H9 (cell line): ENCODE data around the gene RTN4R. TPM values are rescaled to one million over a fixed set of nuclear protein-coding genes. Genes with fewer than 3 reads are reported as not detected.

Source experiments
- DNase-seq: peaks from one replicate; pipeline ENCODE4 v3.0.0-alpha.2; 2017
- H2AFZ ChIP-seq: one replicate; pipeline ENCODE4 v1.6.1; 2013; ENCODE audit warnings: mild to moderate bottlenecking, low read length, control low read depth, moderate library complexity
- H2AK5ac ChIP-seq: 2 replicates; pipeline ENCODE4 v1.6.1; 2013; ENCODE audit warnings: low read length, control low read depth, mixed read lengths; ENCODE audit not compliant: insufficient read length
- H2BK120ac ChIP-seq: one replicate; pipeline ENCODE4 v1.6.1; 2013; ENCODE audit warnings: low read depth, mild to moderate bottlenecking, low read length, control low read depth, inconsistent platforms; ENCODE audit not compliant: poor library complexity, severe bottlenecking
- H2BK12ac ChIP-seq: 2 replicates; pipeline ENCODE4 v1.6.1; 2013; ENCODE audit warnings: low read length, control low read depth, mixed read lengths, low read depth; ENCODE audit not compliant: insufficient read length
- H2BK15ac ChIP-seq: 2 replicates; pipeline ENCODE4 v1.6.1; 2013; ENCODE audit warnings: low read depth, low read length, control low read depth
- H2BK20ac ChIP-seq: one replicate; pipeline ENCODE4 v1.6.1; 2013; ENCODE audit warnings: low read depth, mild to moderate bottlenecking, low read length, control low read depth, inconsistent platforms; ENCODE audit not compliant: poor library complexity, severe bottlenecking
- H2BK5ac ChIP-seq: 2 replicates; pipeline ENCODE4 v1.6.1; 2013; ENCODE audit warnings: low read length, control low read depth, mixed read lengths; ENCODE audit not compliant: insufficient read length
- H3K14ac ChIP-seq: 2 replicates; pipeline ENCODE4 v1.6.1; 2013; ENCODE audit warnings: low read length, control low read depth; ENCODE audit not compliant: insufficient read depth
- H3K18ac ChIP-seq: 2 replicates; pipeline ENCODE4 v1.6.1; 2013; ENCODE audit warnings: low read depth, mild to moderate bottlenecking, mixed read lengths, low read length, control low read depth; ENCODE audit not compliant: insufficient read length
- H3K23ac ChIP-seq: 2 replicates; pipeline ENCODE4 v1.6.1; 2013; ENCODE audit warnings: low read length, control low read depth, mixed read lengths, low read depth; ENCODE audit not compliant: insufficient read length
- H3K23me2 ChIP-seq: 2 replicates; pipeline ENCODE4 v1.6.1; 2013; ENCODE audit warnings: low read depth, mild to moderate bottlenecking, mixed read lengths, low read length, control low read depth; ENCODE audit not compliant: insufficient read length, poor library complexity, severe bottlenecking
- H3K27ac ChIP-seq: 2 replicates; pipeline ENCODE4 v1.5.1; 2013; ENCODE audit warnings: low read length, control low read depth, mixed read lengths, low read depth; ENCODE audit not compliant: insufficient read length
- H3K27me3 ChIP-seq: 2 replicates; pipeline ENCODE4 v1.6.1; 2013; ENCODE audit warnings: low read length, control low read depth, inconsistent platforms; ENCODE audit not compliant: insufficient read depth
- H3K4ac ChIP-seq: 2 replicates; pipeline ENCODE4 v1.6.1; 2013; ENCODE audit warnings: low read depth, mild to moderate bottlenecking, control low read depth, inconsistent platforms, low read length, moderate library complexity
- H3K4me1 ChIP-seq: 2 replicates; pipeline ENCODE4 v1.6.1; 2013; ENCODE audit warnings: low read length, control low read depth, inconsistent platforms; ENCODE audit not compliant: insufficient read depth
- H3K4me2 ChIP-seq: 2 replicates; pipeline ENCODE4 v1.6.1; 2013; ENCODE audit warnings: low read length, control low read depth, mixed read lengths; ENCODE audit not compliant: insufficient read length, insufficient read depth
- H3K56ac ChIP-seq: 2 replicates; pipeline ENCODE4 v1.6.1; 2013; ENCODE audit warnings: low read depth, mild to moderate bottlenecking, mixed read lengths, low read length, control low read depth; ENCODE audit not compliant: insufficient read length
- H3K79me1 ChIP-seq: 2 replicates; pipeline ENCODE4 v1.6.1; 2013; ENCODE audit warnings: low read depth, mild to moderate bottlenecking, moderate library complexity, low read length, control low read depth, inconsistent platforms; ENCODE audit not compliant: insufficient read depth, poor library complexity, severe bottlenecking
- H3K79me2 ChIP-seq: 2 replicates; pipeline ENCODE4 v1.6.1; 2013; ENCODE audit warnings: low read length, control low read depth, inconsistent platforms; ENCODE audit not compliant: insufficient read depth
- H3K9ac ChIP-seq: 2 replicates; pipeline ENCODE4 v1.6.1; 2013; ENCODE audit warnings: low read length, control low read depth, mixed read lengths; ENCODE audit not compliant: insufficient read length; ENCODE audit errors: extremely low read depth
- H3K9me3 ChIP-seq: one replicate; pipeline ENCODE4 v1.6.1; 2013; ENCODE audit warnings: low read depth, low read length, inconsistent platforms; ENCODE audit not compliant: control insufficient read depth
- H3T11ph ChIP-seq: one replicate; pipeline ENCODE4 v1.6.1; 2013; ENCODE audit warnings: mild to moderate bottlenecking, low read length, control low read depth, inconsistent platforms
- H4K20me1 ChIP-seq: one replicate; pipeline ENCODE4 v1.6.1; 2013; ENCODE audit not compliant: control insufficient read depth, insufficient read length, insufficient read depth
- H4K5ac ChIP-seq: 2 replicates; pipeline ENCODE4 v1.6.1; 2013; ENCODE audit warnings: low read depth, mild to moderate bottlenecking, mixed read lengths, low read length, control low read depth; ENCODE audit not compliant: insufficient read length
- H4K8ac ChIP-seq: replicated peaks from 2 replicates; pipeline ENCODE4 v1.6.1; 2013; ENCODE audit warnings: low read length, control low read depth, mixed read lengths, low read depth; ENCODE audit not compliant: insufficient read length
- H4K91ac ChIP-seq: 2 replicates; pipeline ENCODE4 v1.6.1; 2013; ENCODE audit warnings: low read depth, mild to moderate bottlenecking, moderate library complexity, mixed read lengths, low read length, control low read depth; ENCODE audit not compliant: insufficient read length
- H3K27ac Mint-ChIP-seq, 3 experiments: 2 replicates in 2 of 3; 3 replicates in 1 of 3; pipeline ENCODE4 v1.8.0; 2020 to 2021; ENCODE audit warnings: mixed read lengths in 3 of 3, mild to moderate bottlenecking in 1 of 3, moderate library complexity in 1 of 3
- H3K27me3 Mint-ChIP-seq: 2 replicates; pipeline ENCODE4 v1.8.0; 2021; ENCODE audit warnings: low read depth, mild to moderate bottlenecking, moderate library complexity, mixed read lengths
- H3K36me3 Mint-ChIP-seq, 3 experiments: 2 replicates in 2 of 3; 3 replicates in 1 of 3; pipeline ENCODE4 v1.8.0; 2020 to 2021; ENCODE audit warnings: low read depth in 3 of 3, mixed read lengths in 3 of 3; ENCODE audit not compliant: insufficient read depth in 1 of 3
- H3K4me1 Mint-ChIP-seq, 2 experiments: 2 replicates each; pipeline ENCODE4 v1.8.0; 2020; ENCODE audit warnings: mixed read lengths in 2 of 2
- H3K4me3 Mint-ChIP-seq, 2 experiments: 2 replicates in 1 of 2; 3 replicates in 1 of 2; pipeline ENCODE4 v1.8.0; 2020 to 2021; ENCODE audit warnings: mild to moderate bottlenecking in 2 of 2, mixed read lengths in 2 of 2, moderate library complexity in 1 of 2
- H3K9me3 Mint-ChIP-seq, 2 experiments: 2 replicates in 1 of 2; 3 replicates in 1 of 2; pipeline ENCODE4 v1.8.0; 2020; ENCODE audit warnings: mild to moderate bottlenecking in 2 of 2, mixed read lengths in 2 of 2, moderate library complexity in 1 of 2
- CTCF ChIP-seq: fragments of 200-600 bp; sonication (generic); conservative IDR thresholded peaks from 3 replicates; pipeline ENCODE4 v1.8.0; 2021; ENCODE audit warnings: antibody characterized with exemption, mild to moderate bottlenecking
- WGBS: extraction: QIAGEN DNeasy Blood & Tissue Kit; methylation state at CpG from one replicate; pipeline ENCODE4 v1.1.7; 2013; ENCODE audit warnings: missing lambda C conversion rate, low lambda C conversion rate, mixed read lengths; ENCODE audit not compliant: insufficient read length; ENCODE audit errors: extremely low coverage; 5-methylcytosine and 5-hydroxymethylcytosine counted together
- total RNA-seq: library from RNA; stranded (reverse); gene quantifications from 2 replicates; pipeline ENCODE4 v1.2.1, GENCODE V29; 2021

The RTN4R gene
- total RNA-seq, 1 experiment from 2014 or later, result 19.0 TPM

DNA sequence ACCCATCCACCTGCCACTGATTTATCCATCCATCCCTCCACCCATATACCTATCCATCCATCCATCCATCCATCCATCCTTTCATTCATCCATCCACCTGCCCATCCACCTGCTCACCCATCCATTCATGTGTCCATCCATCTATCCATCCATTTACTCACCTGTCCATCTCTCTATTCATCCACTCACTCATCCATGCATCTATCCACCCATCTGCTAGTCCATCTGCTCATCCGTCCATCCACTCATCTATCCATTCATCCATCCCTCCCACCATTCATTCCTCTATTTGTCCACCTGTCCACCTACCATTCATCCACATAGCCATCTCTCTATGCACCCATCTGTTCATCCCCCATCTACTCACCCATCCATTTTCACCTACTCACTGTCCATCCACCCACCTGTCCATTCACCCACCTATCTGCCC lies 68.7 kb downstream of the RTN4R start:
- H3K79me1 ChIP-seq, result no peaks in the 10 kb centered on the region
- H4K8ac ChIP-seq, result no peak overlapping the region
- Mint-ChIP-seq H3K27me3 (peaks cover 2% of the 10 kb centered on the region), H3K4me3 (no peak overlapping the region), H3K9me3 (no peaks in the 10 kb centered on the region), H3K4me1 (peaks cover 14 to 23% of the 10 kb centered on the region in 2 experiments), H3K36me3 (no peaks in the 10 kb centered on the region), H3K27ac (no peak overlapping the region)
- no peak overlapping the region for H4K5ac ChIP-seq
- H3K79me2 ChIP-seq, result no peaks in the 10 kb centered on the region
- no peak overlapping the region for H3K23ac ChIP-seq
- no peak overlapping the region for H2BK20ac ChIP-seq
- no peak for TF ChIP-seq CTCF
- H2BK12ac ChIP-seq, result no peak overlapping the region
- DNase-seq, result no peak
- no peak overlapping the region for H2AFZ ChIP-seq
- no peak overlapping the region for H3K56ac ChIP-seq
- no peak overlapping the region for H3K9ac ChIP-seq
- no peak overlapping the region for H2BK15ac ChIP-seq
- H3K4me2 ChIP-seq, result no peak overlapping the region
- H3K4me1 ChIP-seq, result no peaks in the 10 kb centered on the region; the same call in 1 of the 2 replicates
- H4K91ac ChIP-seq, result no peak overlapping the region
- no peak overlapping the region for H3T11ph ChIP-seq
- H3K27ac ChIP-seq, result no peak overlapping the region
- no peaks in the 10 kb centered on the region for H4K20me1 ChIP-seq
- no peak overlapping the region for H2BK5ac ChIP-seq
- H3K18ac ChIP-seq, result no peak overlapping the region
- H3K14ac ChIP-seq, result no peak overlapping the region
- no CpG with 5 or more reads among the region's 1 CpG for WGBS
- no peaks in the 10 kb centered on the region for H3K23me2 ChIP-seq
- no peaks in the 10 kb centered on the region for H3K9me3 ChIP-seq
- no peaks in the 10 kb centered on the region for H3K27me3 ChIP-seq
- H2AK5ac ChIP-seq, result no peak overlapping the region
- no peak overlapping the region for H2BK120ac ChIP-seq
- H3K4ac ChIP-seq, result no peak overlapping the region
